Hippocampal formation (tissue), 2 donors: ENCODE results near the gene IPCEF1.

ENCODE experiments used
- DNase-seq, 2 donors: peaks; one replicate each; lab custom pipeline; 2025; lab: John Stamatoyannopoulos, UW

IPCEF1 gene

DNA sequence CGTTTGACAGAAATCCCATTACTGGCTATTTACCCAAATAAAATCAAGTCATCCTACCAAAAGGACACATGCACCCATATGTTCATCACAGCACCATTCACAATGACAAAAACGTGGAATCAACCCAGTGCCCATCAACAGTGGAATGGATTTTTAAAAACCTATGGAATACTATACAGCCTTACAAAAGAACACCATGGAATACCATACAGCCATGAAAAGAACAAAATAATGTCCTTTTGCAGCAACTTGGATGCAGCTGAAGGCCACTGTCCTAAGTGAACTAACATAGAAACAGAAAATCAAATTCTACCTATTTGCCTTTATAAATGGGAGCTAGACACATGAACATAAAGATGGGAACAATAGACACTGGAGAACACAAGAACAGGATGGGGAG lies 17.4 kb upstream of the IPCEF1 start:
- no peak for DNase-seq

DNA sequence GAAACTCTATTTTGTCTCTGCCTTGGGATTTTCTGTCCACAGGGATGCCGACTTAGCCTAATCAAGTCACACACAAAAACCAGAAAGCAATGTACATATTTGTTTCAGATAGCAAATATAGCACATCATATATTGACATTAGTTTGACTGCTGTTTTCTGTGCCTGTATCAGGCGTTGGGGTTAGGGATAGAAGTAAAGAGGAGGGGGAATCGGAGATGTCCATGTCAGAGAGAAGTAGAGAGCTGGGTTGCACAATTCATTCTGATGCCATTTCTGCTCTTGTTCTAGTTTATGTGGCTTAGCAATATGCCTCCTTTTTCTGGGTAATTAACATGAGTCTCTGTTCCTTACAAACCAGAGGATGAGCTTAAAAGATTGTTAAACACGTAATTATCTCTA lies 14.7 kb upstream of the IPCEF1 start:
- no peak for DNase-seq

DNA sequence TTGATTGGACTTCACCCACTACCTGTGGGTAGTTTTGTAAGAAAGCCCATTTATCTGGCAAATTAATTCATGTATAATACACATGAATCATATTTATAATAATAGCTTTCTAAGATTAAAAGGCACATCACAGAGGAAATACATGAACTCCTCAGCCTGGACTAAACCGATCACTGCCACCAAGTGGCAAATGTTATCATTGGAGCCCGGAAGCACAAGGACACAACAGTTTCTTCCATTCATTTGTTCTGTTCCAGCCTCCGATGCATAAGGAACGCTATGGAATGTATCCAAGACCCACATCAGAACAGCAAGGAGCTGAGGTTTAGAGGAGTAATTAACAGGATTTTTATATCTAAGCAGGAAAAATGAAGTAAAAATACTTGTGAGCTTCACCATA lies 13.9 kb upstream of the IPCEF1 start:
- DNase-seq, result peak; percentile 28 to 46

DNA sequence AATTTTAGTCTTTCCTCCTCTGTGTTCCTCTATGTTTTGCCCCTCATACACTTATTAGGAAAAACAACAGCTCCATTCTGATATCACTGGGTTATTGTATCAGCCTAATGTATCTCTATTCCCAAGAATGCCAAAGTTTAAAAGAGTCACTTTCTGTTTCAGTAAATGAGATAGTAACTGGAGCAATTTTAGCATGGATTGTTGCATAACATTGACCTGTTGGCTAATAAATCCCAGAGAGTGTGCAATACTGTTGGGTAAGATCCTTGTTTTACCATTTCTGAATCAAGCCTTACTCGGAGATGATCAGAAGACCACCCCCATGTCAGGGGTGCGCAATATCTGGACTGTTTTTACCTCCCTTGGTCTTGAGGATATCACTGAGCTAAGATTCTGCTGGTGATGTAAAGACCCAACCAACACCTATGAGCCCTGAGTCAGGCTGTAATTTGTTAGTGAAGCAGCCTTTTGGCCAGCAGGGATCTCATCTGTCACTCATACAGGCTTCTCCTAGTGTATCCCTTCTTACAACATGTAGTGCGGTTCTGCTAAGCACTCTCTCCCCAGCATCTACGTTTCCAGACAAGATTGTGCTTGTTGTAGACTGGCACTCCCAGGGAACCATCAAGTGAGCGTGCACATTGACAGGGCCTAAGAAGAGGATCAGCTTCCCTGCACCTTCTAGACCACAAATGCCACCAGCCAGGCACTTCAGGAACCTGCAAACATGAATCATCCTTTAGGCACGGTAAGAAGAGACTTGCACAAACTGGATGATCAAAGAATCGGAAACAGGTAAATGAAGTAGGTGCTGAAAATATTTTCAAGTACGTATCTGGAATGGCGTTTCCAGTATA lies 11.5 kb upstream of the IPCEF1 start:
- no peak for DNase-seq

DNA sequence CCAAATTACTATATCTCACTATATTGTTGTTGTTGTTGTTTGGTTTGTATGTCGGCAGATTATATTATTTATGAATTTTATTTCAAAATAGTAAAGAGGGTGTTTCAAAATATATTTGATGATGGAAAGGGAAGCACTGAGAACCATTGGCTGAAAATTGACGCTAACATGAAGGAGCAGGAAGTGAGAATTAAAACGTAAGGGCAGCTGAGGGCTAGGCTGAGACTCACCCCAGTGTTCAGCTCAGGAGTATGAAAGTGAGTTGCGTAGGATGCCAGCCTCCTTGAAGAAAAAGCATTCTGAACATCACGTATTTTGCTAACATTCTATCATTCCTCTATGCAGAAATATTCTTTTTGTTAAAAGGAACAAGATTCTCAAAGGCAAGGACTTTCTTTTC lies 10.7 kb upstream of the IPCEF1 start:
- no peak for DNase-seq

DNA sequence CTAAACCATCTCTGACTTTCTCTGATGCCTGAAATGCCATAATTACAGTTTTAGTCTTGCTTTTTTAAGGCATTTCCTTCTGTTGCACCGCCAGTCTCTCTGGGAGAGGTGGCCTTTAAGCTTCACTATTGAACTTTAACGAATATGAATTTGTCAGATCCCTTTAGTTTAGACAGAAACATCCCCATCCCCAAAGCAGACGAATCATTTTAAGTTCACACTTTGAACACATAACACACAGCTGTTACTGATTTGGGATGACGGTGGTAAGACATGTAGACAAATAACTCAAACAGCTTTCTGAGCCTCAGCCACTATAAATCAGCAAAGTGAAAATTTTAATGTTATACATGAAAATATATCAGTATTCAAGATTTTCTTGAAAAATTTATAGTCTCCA lies 7.2 kb upstream of the IPCEF1 start:
- no peak for DNase-seq

DNA sequence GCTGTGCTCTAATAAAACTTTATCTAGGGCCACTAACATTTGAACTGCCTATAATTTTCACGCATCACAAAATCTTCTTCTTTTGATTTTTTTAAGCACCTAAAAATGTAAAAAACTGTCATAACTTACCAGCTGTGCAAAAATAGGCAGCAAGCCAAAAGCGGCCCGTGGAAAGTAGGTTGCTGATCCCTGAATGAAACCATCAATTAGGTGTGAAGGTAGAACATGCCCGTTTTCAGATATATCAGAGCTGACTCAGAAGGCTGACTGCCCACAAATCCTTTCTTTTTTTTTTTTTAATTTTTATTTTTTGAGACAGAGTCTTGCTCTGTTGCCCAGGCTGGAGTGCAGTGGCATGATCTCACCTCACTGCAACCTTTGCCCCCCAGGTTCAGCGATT lies 4.9 kb upstream of the IPCEF1 start:
- DNase-seq, result no peak

DNA sequence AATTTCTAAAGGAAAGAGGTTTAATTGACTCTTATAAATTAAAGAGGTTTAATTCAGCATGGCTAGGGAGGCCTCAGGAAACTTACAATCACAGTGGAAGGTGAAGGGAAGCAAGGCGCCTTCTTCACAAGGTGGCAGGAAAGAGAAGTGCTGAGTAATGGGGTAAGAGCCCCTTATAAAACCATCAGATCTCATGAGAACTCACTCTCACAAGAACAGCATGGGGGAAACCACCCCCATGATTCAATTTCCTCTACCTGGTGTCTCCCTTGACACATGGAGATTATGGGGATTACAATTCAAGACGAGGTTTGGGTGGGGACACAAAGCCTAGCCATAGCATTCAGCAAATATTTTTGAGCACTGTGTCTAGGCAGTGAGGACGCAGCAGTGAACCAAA lies 3.9 kb upstream of the IPCEF1 start:
- DNase-seq, result no peak

DNA sequence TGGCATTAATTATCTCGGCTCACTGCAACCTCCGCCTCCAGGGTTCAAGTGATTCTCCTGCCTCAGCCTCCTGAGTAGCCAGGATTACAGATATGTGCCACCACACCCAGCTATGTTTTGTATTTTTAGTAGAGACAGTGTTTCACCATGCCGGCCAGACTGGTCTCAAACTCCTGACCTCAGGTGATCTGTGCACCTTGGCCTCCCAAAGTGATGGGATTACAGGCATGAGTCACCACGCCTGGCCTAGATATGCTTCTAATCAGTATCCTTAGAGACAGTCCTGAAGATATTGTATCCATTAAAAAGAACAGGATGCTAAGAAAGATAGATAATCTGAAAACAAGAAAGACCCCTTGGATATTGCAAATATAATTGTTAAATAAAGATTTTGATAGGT lies 3.1 kb upstream of the IPCEF1 start:
- no peak for DNase-seq

DNA sequence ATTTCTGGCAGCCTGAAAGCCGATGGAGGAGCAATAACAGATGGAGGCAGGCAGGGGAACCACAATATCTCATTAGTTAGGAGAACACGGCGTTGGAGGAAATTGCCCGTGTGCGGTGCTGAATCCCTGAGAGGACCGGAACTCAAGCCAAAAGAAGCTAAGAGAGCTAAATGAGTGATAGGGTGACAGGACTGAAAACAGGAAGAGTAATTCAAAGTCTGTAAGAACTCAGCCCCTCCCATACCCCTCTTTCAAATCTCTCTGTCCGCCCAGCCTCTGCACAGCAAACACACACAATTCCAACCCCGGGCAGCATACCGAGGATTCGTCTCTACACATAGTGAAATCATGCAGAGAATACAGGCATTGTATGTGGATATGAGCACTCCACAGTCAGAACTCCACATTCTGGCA lies 2.6 kb upstream of the IPCEF1 start:
- peak in 1 of 2 donors; percentile 39 for DNase-seq

DNA sequence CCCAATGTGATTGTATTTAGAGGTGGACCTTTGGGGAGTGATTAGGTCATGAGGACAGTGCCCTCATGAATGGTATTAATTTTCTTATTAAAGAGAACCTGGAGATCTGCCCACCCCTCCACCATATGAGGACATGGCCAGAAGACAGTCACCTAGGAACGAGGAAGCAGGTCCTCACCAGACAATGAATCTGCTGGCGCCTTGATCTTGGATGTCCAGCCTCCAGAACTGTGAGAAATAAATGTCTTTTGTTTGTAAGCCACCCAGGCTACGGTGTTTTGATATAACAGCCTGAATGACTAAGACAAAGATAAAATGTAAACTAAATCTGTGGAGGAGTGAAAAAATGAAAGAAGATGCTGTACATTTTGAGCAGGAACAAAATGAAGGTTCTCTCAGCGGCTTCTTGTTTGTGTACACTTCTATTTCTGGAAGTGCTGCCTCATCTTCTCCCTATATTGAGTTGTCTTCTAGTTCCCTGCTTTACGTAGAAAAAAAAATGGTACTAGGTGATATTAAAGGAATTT lies 1.5 kb upstream of the IPCEF1 start:
- DNase-seq, result no peak

DNA sequence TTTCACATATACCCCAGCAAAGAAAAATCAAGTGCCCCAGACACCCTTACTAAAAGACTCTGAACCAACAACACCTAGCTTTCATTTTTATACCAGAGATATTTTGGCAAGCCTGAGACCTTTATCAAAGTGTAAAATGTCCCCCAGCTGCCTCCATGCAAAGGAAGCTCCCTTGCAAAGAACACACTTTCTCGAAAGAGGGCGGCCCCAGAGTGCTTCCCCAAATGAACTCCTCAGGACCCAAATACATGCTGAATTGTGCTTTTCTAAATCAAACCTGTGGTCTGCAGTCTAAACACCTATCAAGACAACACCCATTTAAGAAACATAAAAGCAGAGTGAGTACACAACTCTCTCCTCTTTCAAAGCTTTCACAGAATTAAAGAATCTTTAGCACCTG lies 490 bp downstream of the IPCEF1 start:
- DNase-seq, result no peak

DNA sequence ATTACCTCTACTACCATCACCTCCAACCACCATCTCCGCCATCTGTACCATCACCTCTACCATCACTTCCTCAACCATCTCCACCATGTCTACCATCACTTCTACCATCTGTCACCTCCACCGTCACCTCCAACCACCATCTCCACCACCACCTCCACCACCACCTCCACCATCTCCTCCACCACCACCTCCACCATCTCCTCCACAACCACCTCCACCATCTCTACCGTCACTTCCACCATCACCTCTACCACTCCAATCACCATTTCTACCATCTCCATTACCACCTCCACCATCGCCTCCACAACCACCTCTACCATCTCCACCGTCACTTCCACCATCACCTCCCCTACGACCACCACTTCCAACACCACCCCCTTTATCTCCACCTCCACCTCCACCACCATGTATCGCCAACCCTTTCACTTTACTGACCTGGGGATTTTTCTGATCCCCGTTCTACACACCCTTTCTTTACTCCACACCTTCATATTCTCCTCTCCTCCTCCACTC lies 2.3 kb downstream of the IPCEF1 start:
- no peak for DNase-seq

DNA sequence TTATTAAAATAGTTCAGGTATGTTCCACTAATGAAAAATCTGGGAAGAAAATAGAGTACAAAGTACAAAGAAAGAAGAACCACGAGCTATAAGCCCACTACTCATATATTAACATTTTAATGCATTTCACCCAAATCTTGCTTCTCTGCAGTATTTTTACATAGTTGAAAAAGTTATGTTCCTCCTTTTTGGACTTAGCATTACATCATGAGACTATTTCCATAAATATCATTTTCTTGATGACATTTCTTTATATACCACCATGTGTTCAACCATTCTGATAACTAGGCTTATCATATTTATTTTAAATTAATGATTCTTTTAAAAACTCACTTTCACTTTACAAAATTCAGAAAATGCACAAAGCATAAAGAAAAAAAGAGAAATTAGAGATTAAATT lies 3.0 kb downstream of the IPCEF1 start:
- DNase-seq, result no peak

DNA sequence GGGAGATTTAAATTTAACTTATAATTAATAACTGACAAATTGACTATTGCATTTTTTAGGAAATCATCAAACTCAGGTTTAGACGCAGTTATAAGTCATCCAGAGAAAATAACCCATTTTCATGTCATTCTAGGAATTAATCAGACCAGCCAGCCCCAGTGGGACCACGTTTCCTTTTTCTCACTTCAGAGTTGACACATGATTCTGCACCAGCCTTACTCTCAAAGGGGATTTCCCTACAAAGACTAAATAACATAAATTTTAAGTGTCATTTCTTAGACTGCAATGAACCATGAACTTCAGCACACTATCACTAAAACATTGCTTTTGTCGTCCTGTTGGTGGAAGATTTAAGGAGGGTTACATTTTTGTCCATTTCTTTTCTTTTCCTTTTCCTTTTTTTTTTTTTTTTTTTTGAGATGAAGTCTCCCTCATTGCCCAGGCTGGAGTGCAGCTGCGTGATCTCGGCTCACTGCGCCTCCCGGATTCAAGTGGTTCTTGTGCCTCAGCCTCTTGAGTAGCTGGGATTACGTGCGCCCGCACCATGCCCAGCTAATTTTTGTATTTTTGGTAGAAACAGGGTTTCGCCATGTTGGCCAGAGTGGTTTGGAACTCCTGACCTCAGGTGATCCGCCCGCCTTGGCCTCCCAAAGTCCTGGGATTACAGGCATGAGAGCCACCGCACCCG lies 3.6 kb downstream of the IPCEF1 start:
- DNase-seq, result no peak

DNA sequence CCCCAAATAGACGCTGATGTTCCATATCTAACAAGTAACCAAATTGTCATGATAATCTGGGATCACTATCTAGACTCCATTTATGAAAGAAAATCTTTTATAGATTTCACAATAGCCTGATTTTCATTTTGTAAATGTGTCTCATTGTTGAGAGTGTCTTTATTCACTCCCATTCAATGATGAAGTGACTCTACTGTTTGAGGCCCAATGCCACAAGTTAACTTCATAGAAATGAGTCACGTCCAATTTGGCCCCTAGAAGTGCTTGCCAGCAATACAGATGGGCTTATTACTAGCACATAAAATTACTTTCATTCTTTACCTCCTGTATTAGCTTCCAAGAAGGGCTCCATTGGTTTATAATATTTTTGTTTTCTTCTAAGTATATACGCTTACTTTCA lies 6.3 kb downstream of the IPCEF1 start:
- peak in 1 of 2 donors; percentile 54 for DNase-seq

DNA sequence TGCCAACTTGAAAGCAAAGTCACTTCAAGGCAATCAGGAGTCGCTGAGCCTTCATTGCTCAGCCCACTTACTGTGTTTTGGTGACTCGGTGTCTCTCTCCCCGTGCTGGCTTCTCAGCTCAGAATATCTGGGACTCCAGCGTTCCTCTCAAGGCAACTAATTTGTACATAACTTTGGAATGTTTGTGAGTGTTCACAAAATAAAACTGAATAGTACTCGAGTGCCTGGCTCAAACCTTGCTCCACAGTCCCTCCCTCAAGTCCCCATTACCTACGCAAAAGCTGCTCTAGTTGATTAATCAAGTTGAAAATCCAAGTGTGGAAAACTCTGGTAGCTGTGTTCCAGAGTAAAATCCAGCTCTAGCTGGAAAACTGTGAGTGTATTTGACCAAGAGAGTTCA lies 8.6 kb downstream of the IPCEF1 start:
- DNase-seq, result no peak

DNA sequence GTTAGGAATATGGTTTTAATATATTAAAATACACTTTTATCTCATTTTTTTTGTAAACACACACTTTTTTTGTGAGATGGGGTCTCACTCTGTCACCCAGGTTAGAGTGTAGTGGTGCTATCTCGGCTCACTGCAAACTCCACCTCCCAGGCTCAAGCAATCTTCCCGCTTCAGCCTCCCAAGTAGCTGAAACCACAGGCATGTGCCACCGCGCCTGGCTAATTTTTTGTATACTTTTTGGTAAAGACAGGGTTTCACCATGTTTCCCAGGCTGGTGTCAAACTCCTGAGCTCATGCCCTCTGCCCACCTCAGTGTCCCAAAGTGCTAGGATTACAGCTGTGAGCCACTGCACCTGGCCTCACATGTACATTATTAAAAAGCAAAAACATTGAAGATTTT lies 10.8 kb downstream of the IPCEF1 start:
- no peak for DNase-seq

DNA sequence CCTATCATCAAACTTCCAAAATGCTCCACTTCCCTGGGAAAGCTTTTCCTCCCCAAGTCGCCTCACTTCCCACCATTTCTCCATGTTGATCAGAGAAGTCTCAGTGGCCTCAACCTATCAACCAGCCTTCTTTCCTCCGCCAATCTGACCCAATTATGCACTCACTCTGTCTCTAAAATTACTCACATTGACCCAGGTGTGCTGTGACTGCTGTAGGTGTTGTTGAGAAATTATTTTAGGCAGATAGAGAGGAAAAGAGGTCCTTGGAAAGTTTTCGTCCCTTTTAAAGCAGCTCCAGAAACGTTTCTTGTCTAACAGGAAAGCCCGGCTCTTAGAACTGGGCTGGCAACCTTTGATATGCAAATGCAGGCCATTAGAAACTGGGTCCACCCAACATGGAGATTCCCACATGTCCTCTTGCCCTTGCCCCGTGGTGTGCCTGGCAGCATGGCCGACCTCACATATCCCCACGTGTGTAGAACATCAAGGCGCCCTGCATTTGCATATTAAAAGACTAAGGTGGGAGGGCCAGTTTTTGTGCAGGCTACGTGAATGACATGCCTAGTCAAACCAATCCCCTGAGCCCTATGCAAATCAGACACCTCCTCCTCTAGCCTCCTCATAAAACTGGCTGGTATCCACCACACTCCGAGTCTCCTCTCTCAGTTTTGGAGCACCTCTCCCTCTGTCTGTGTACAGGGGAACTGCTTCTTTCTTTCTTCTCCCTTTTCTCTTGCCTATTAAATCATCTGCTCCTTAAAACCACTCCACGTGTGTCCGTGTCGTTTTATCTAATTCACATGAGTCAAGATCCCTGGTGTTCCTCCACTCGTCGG lies 12.9 kb downstream of the IPCEF1 start:
- DNase-seq, result peak in 1 of 2 donors; percentile 3

DNA sequence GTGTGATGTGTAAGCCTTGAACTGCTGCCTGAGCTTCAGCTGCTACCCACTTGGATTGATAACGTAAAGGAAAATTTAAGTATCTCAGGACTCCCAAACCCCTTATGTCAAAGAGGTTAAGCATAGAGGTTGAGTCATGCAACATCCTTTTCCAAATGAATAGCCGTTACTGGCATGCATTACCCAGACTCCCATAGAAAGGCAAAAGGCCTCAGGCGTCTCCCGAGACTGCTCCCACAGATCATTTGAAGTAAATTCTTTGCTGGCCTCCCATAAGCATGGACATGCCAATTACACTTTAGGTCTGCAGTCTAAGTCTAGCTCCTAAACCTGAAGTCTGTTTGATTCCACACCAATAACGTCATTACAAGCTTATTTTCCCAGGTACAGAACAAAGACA lies 14.7 kb downstream of the IPCEF1 start:
- no peak for DNase-seq

DNA sequence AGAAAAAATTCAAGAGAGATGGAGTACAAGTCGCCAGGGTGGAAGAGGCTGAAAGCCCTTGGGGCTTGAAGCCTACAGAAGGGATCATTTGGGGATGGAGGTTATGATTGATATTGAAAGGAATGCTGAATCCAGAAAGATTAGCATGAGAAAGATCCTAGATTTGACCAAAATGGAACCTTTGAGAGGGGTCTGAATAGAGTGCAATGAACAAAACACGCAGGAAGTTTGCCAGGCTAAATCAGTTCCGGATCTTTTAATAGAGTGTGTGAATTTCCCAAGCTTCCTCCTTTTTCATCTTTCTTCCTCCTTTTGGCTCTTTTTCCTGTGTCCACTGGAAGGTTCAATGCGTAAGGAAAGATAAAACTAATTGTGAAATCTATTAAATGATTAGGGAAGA lies 15.3 kb downstream of the IPCEF1 start:
- DNase-seq, result peak in 1 of 2 donors; percentile 10

DNA sequence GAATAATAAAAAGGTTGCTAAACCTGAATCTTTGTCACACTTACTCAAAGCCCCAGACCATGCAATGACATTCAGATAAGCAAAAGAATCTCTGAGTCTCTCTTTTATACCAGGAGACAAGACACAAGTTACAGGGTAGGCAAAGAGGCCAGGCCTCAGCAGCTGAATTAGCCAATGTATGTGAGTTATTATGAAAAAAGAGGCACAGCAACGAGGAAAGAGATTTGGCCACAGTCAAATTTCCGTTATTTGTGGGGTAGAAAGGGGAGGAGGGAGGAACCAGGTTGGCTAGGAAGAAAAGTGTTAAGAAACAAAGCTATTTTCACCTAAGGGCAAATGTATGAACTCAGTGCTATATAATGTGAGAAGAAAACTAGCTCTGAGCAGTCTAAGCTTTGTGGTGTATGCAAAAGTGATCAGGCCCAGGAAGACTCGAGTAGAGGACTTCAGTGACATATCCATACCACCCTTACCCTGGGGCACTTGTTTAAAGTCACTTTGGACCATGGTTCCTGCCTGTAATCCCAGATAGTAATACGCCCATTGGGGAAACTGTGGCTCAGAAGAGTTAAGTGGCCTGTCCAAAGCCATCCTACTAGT lies 19.1 kb downstream of the IPCEF1 start:
- no peak for DNase-seq
